Gastroesophageal sphincter (tissue), 4 donors: ENCODE results near the gene ALDH16A1. TPM values are rescaled to one million over a fixed set of nuclear protein-coding genes. Genes with fewer than 3 reads are reported as not detected.

Experiments used
- ATAC-seq: fragments of 150-250 bp; one replicate; pipeline ENCODE4 v1.9.1; 2016; ENCODE audit warnings: mild to moderate bottlenecking, moderate library complexity
- H3K27ac ChIP-seq, 4 donors: fragments of 200-600 bp; sonication (generic) in 3 of 4; 1 replicate in 3 of 4; 2 replicates in 1 of 4; pipeline ENCODE4 v1.5.1; 2016 to 2019
- H3K27me3 ChIP-seq: fragments of 200-600 bp; sonication (generic); one replicate; pipeline ENCODE4 v1.5.1; 2019
- H3K36me3 ChIP-seq, 2 donors: fragments of 200-600 bp; sonication (generic); one replicate each; pipeline ENCODE4 v1.5.1; 2019; ENCODE audit warnings: control low read depth in 1 of 2
- H3K4me1 ChIP-seq, 3 donors: fragments of 200-600 bp; sonication (generic); 1 replicate in 2 of 3; 2 replicates in 1 of 3; pipeline ENCODE4 v1.5.1; 2016 to 2019; ENCODE audit warnings: control low read depth in 2 of 3
- H3K4me3 ChIP-seq, 2 donors: fragments of 200-600 bp; sonication (generic); one replicate each; pipeline ENCODE4 v1.5.1; 2019; ENCODE audit warnings: mild to moderate bottlenecking in 1 of 2, moderate library complexity in 1 of 2
- H3K9me3 ChIP-seq, 3 donors: fragments of 200-600 bp; sonication (generic); one replicate each; pipeline ENCODE4 v1.5.1; 2017 to 2019; ENCODE audit warnings: control low read depth in 2 of 3
- EP300 ChIP-seq: sonication (generic); formaldehyde crosslinking; IDR thresholded peaks from one replicate; pipeline ENCODE4 v1.6.1; 2017; ENCODE audit warnings: antibody characterized with exemption, mild to moderate bottlenecking
- POLR2A ChIP-seq, 2 donors: fragments of 450-650 bp; IDR thresholded peaks; one replicate each; pipeline ENCODE4 v1.6.1; 2017; ENCODE audit warnings: antibody characterized with exemption in 2 of 2, mild to moderate bottlenecking in 2 of 2, moderate library complexity in 1 of 2
- POLR2AphosphoS5 ChIP-seq: sonication (generic); formaldehyde crosslinking; IDR thresholded peaks from one replicate; pipeline ENCODE4 v1.6.1; 2017; ENCODE audit warnings: antibody characterized with exemption
- WGBS, 2 donors: methylation state at CpG; one replicate each; pipeline ENCODE4 v1.1.5; 2018; ENCODE audit warnings: low coverage in 1 of 2; 5-methylcytosine and 5-hydroxymethylcytosine counted together
- total RNA-seq, 4 donors: library from RNA; depleted of rRNA; stranded (reverse); fragments of >200 nt; gene quantifications; one replicate each; pipeline ENCODE4 v1.1.0, GENCODE V29; 2016
- TF ChIP-seq, protein P1 (sequence below), 4 experiments: fragments of 200-600 bp in 2 of 4; fragments of 450-650 bp in 2 of 4; sonication (generic) in 1 of 4; IDR thresholded peaks; one replicate each; pipeline ENCODE4 v1.5.1; 2017 to 2019; ENCODE audit warnings: antibody characterized with exemption in 4 of 4, mild to moderate bottlenecking in 2 of 4, moderate library complexity in 2 of 4

Gene ALDH16A1
- total RNA-seq, 4 donors from 2014 or later = 11.8 to 34.4 (median 22.2) TPM

DNA sequence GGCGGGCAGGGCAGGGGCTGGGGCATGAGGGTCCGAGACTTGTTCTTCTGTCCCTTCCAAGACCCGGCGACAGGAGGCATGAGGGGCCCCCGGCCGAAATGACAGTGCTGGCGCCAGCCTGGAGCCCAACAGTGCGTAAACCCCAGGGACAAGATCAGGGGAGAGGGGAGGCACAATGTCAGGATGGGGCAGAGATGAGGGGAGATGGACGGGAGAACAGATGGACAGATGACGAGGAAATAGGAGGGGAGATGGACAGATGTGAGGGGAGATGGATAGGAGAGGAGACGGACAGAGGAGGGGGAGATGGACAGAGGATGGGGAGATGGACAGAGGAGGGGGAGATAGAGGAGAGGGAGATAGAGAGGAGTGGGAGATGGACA lies 21.5 kb downstream of the ALDH16A1 start:
- Histone ChIP-seq H3K36me3 (peaks cover 0 to 14% of the 10 kb centered on the region in 2 donors), H3K4me1 (peaks cover 0 to 52% (median 16%) of the 10 kb centered on the region in 3 donors), H3K27me3 (no peaks in the 10 kb centered on the region), H3K4me3 (peak overlapping the region; percentile 72 to 85), H3K27ac (peak overlapping the region; percentile 48 to 90 (median 87)), H3K9me3 (no peaks in the 10 kb centered on the region)
- 3 to 17% methylated on average over 4 to 8 of the region's 11 CpGs for WGBS, 2 donors
- no peak for ATAC-seq
- TF ChIP-seq, protein P1, sequence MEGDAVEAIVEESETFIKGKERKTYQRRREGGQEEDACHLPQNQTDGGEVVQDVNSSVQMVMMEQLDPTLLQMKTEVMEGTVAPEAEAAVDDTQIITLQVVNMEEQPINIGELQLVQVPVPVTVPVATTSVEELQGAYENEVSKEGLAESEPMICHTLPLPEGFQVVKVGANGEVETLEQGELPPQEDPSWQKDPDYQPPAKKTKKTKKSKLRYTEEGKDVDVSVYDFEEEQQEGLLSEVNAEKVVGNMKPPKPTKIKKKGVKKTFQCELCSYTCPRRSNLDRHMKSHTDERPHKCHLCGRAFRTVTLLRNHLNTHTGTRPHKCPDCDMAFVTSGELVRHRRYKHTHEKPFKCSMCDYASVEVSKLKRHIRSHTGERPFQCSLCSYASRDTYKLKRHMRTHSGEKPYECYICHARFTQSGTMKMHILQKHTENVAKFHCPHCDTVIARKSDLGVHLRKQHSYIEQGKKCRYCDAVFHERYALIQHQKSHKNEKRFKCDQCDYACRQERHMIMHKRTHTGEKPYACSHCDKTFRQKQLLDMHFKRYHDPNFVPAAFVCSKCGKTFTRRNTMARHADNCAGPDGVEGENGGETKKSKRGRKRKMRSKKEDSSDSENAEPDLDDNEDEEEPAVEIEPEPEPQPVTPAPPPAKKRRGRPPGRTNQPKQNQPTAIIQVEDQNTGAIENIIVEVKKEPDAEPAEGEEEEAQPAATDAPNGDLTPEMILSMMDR (IDR thresholded peaks at IDR 0.05) = no peak
- TF ChIP-seq POLR2AphosphoS5 = no peak
- TF ChIP-seq EP300 = no peak
- no peak for TF ChIP-seq POLR2A (IDR thresholded peaks at IDR 0.05)

DNA sequence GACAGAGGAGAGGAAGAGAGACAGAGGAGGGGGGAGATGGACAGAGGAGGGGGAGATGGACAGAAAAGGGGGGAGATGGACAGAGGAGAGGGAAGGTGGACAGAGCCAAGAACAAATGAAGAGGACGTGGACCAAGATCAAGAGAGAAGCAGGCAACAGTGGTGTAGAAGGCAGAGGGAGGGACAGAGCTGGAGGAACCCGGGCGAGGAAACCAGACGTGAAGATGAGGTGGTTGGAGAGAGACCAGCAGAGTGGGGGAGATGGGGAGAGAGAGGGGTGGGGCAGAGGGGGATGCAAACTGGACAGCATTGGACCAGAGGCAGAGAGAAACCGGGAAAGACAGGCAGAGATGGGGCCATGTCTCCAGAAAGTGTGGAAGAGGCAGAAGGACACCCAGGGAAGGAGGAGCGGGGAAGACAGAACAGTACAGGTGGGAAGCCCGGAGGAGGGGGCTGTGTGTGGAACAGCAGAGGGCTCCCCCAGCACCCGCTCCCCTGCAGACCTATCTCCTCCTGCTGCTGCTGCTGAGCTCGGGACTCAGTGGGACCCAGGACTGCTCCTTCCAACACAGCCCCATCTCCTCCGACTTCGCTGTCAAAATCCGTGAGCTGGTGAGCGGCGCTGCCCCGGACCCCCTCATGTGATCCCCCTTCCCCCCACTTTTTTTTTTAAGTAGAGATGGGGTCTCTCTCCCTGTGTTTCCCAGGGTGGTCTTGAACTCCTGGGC lies 22.3 kb downstream of the ALDH16A1 start:
- no peak for ATAC-seq
- WGBS, 2 donors = 30 to 37% methylated on average over 4 to 6 of the region's 15 CpGs
- TF ChIP-seq POLR2AphosphoS5 (no peak), POLR2A (IDR thresholded peaks at IDR 0.05) (no peak), EP300 (no peak)
- TF ChIP-seq, protein P1 (IDR thresholded peaks at IDR 0.05) = no peak
- H3K4me1 ChIP-seq = peaks cover 0 to 48% (median 11%) of the 10 kb centered on the region in 3 donors
- H3K27me3 ChIP-seq = no peaks in the 10 kb centered on the region
- H3K36me3 ChIP-seq = peaks cover 0 to 15% of the 10 kb centered on the region in 2 donors
- peak overlapping the region in 1 of 2 donors; percentile 72 for H3K4me3 ChIP-seq
- peak overlapping the region in 3 of 4 donors; percentile 86 to 90 (median 88) for H3K27ac ChIP-seq
- no peaks in the 10 kb centered on the region for H3K9me3 ChIP-seq

DNA sequence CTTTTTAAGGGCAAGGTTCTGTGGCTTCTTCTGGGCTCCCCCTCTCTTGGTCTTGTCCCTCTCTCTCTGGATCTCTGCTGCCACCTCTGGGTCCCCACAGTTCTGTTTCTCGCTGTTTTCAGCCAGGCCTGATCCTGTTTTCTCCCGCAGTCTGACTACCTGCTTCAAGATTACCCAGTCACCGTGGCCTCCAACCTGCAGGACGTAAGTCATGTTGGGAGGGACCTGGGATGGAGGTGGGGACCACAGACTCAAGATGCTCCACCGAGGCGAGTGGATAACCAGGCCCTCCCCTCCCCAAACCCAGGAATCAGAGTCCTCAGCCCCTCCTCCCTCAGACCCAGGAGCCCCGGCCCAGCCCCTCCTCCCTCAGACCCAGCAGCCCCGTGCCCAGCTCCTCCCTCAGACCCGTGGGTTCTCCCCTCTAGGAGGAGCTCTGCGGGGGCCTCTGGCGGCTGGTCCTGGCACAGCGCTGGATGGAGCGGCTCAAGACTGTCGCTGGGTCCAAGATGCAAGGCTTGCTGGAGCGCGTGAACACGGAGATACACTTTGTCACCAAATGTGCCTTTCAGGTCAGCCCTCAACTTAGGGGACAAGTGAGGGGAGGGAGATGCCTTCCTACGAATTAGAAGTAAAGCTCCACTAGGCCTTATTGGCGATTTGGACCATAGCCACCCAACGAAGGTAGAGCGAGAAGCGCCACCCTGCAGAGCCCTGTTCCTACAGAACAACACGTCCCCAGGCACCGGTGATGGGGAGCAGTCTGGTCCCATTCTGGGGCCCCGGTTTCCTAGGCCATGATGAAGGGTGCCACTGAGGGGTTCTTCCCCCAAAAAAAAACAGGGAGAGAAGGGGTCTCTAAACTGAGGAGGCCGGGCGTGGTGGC lies 23.2 kb downstream of the ALDH16A1 start:
- no peaks in the 10 kb centered on the region for H3K27me3 ChIP-seq
- 64% methylated on average over 6 of the region's 27 CpGs; no CpG with 5 or more reads in 1 of the 2 donors for WGBS, 2 donors
- no peaks in the 10 kb centered on the region for H3K9me3 ChIP-seq
- peaks cover 0 to 48% (median 11%) of the 10 kb centered on the region in 3 donors for H3K4me1 ChIP-seq
- peaks cover 0 to 16% of the 10 kb centered on the region in 2 donors for H3K36me3 ChIP-seq
- no peak overlapping the region for H3K4me3 ChIP-seq
- TF ChIP-seq POLR2A (IDR thresholded peaks at IDR 0.05) = no peak
- TF ChIP-seq POLR2AphosphoS5 = no peak
- TF ChIP-seq, protein P1 (IDR thresholded peaks at IDR 0.05) = peak in 2 of 4 experiments; percentile 25 to 34
- no peak for ATAC-seq
- H3K27ac ChIP-seq = peak overlapping the region in 3 of 4 donors; percentile 86 to 90 (median 88)

DNA sequence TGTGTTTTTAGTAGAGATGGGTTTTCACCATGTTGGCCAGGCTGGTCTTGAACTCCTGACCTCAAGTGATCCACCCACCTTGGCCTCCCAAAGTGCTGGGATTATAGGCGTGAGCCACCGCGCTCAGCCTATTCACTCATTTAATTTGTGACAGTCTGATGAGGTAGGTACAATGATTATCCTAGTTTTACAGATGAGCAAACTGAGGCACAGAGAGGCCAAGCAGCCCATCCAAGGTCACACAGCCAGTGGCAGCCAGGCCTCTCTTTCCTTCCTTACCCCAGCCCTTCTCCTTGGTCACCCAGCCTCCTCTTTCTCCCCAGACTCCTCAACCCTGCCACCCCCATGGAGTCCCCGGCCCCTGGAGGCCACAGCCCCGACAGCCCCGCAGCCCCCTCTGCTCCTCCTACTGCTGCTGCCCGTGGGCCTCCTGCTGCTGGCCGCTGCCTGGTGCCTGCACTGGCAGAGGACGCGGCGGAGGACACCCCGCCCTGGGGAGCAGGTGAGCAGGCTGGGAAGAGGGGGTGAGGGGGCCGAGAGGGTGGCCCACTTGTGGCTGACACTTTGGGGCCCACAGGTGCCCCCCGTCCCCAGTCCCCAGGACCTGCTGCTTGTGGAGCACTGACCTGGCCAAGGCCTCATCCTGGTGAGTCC lies 27.1 kb downstream of the ALDH16A1 start:
- ATAC-seq = no peak
- no peak overlapping the region for H3K27ac ChIP-seq
- H3K36me3 ChIP-seq = peaks cover 0 to 49% of the 10 kb centered on the region in 2 donors
- H3K9me3 ChIP-seq = no peaks in the 10 kb centered on the region
- WGBS, 2 donors = 89 to 94% methylated on average over 3 to 5 of the region's 14 CpGs
- no peaks in the 10 kb centered on the region for H3K27me3 ChIP-seq
- H3K4me3 ChIP-seq = no peak overlapping the region
- TF ChIP-seq POLR2A (IDR thresholded peaks at IDR 0.05) (no peak), EP300 (no peak), POLR2AphosphoS5 (no peak)
- TF ChIP-seq, protein P1 (IDR thresholded peaks at IDR 0.05) = no peak
- H3K4me1 ChIP-seq = peaks cover 0 to 29% (median 4%) of the 10 kb centered on the region in 3 donors
